ENCODE results near the gene CALML3.

GRCh38 chr10:5488272-5489161, 36.2 kb upstream of the CALML3 start:
- TF ChIP-seq POLR2A (IDR thresholded peaks at IDR 0.05), result no peak
- TF ChIP-seq, protein P1, sequence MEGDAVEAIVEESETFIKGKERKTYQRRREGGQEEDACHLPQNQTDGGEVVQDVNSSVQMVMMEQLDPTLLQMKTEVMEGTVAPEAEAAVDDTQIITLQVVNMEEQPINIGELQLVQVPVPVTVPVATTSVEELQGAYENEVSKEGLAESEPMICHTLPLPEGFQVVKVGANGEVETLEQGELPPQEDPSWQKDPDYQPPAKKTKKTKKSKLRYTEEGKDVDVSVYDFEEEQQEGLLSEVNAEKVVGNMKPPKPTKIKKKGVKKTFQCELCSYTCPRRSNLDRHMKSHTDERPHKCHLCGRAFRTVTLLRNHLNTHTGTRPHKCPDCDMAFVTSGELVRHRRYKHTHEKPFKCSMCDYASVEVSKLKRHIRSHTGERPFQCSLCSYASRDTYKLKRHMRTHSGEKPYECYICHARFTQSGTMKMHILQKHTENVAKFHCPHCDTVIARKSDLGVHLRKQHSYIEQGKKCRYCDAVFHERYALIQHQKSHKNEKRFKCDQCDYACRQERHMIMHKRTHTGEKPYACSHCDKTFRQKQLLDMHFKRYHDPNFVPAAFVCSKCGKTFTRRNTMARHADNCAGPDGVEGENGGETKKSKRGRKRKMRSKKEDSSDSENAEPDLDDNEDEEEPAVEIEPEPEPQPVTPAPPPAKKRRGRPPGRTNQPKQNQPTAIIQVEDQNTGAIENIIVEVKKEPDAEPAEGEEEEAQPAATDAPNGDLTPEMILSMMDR (IDR thresholded peaks at IDR 0.05), result no peak
